C4-2B (cell line): ENCODE data around the gene TMF1.

ENCODE experiments used
- CTCF ChIP-seq: fragments of 450-650 bp; conservative IDR thresholded peaks from 2 replicates; pipeline ENCODE4 v1.5.1; 2017; ENCODE audit warnings: mild to moderate bottlenecking
- ZFX ChIP-seq: fragments of 450-650 bp; IDR thresholded peaks from 2 replicates; pipeline ENCODE4 v1.6.1; 2017

- no peak for TF ChIP-seq CTCF
- no peak for TF ChIP-seq ZFX
Measured at GRCh38 chr3:69012100-69012799, 39.9 kb downstream of the TMF1 start.
